ENCODE measurements around the gene RAD51B. TPM values are rescaled to one million over a fixed set of nuclear protein-coding genes. Genes with fewer than 3 reads are reported as not detected.

Gene RAD51B
- total RNA-seq, 6 experiments from 2014 or later = 2.7 to 5.8 (median 4.3) TPM

GRCh38 chr14:68522510-68523325, 703.1 kb downstream of the RAD51B start:
- TF ChIP-seq POLR2A (IDR thresholded peaks at IDR 0.05) (no peak), CTCF (IDR thresholded peaks at IDR 0.05) (no peak)
- WGBS (ENCODE audit: insufficient coverage, low coverage, low lambda C conversion rate, missing lambda C conversion rate) = 50% methylated on average over 5 of the region's 5 CpGs
- Histone ChIP-seq H3K4me1 (peaks cover 3 to 74% (median 30%) of the 10 kb centered on the region in 4 donors), H3K4me3 (no peak overlapping the region), H3K9me3 (no peaks in the 10 kb centered on the region), H3K27ac (peak overlapping the region; percentile 75 to 92 (median 76)), H3K36me3 (no peaks in the 10 kb centered on the region), H3K27me3 (no peaks in the 10 kb centered on the region)
- ATAC-seq (peak in 3 of 4 donors; percentile 11 to 33 (median 16)), DNase-seq (peak in 1 of 3 donors; percentile 66)
- intact Hi-C loops (cut with DNase I) = no loop called here

GRCh38 chr14:68523326-68523610, 703.7 kb downstream of the RAD51B start:
- Histone ChIP-seq H3K27ac (peak overlapping the region; percentile 75 to 92 (median 76)), H3K36me3 (no peaks in the 10 kb centered on the region), H3K27me3 (no peaks in the 10 kb centered on the region), H3K4me3 (no peak overlapping the region), H3K4me1 (peaks cover 3 to 78% (median 30%) of the 10 kb centered on the region in 4 donors), H3K9me3 (no peaks in the 10 kb centered on the region)
- no peak for DNase-seq
- ATAC-seq = no peak
- TF ChIP-seq POLR2A (IDR thresholded peaks at IDR 0.05) (no peak), CTCF (IDR thresholded peaks at IDR 0.05) (no peak)
- intact Hi-C loops (cut with DNase I) = no loop called here
- WGBS (ENCODE audit: insufficient coverage, low coverage, low lambda C conversion rate, missing lambda C conversion rate) = 70% methylated on average over 3 of the region's 4 CpGs

GRCh38 chr14:68523989-68524725, 704.6 kb downstream of the RAD51B start:
- H3K9me3 ChIP-seq = no peaks in the 10 kb centered on the region
- H3K27ac ChIP-seq = peak overlapping the region in 2 of 3 donors; percentile 7 to 92
- TF ChIP-seq CTCF (IDR thresholded peaks at IDR 0.05) = peak in 3 of 4 donors; percentile 15 to 47 (median 35)
- no peak for TF ChIP-seq POLR2A (IDR thresholded peaks at IDR 0.05)
- ATAC-seq (peak in 1 of 4 donors; percentile 7), DNase-seq (no peak)
- H3K4me3 ChIP-seq = no peak overlapping the region
- H3K4me1 ChIP-seq = peaks cover 2 to 75% (median 27%) of the 10 kb centered on the region in 4 donors
- no peaks in the 10 kb centered on the region for H3K27me3 ChIP-seq
- WGBS (ENCODE audit: insufficient coverage, low coverage, low lambda C conversion rate, missing lambda C conversion rate) = 78% methylated on average over 12 of the region's 12 CpGs
- no peaks in the 10 kb centered on the region for H3K36me3 ChIP-seq
- intact Hi-C loops (cut with DNase I) = no loop called here

- TF ChIP-seq CTCF (IDR thresholded peaks at IDR 0.05) (no peak), POLR2A (IDR thresholded peaks at IDR 0.05) (no peak)
- ATAC-seq = no peak
- Histone ChIP-seq H3K36me3 (no peaks in the 10 kb centered on the region), H3K27ac (no peak overlapping the region), H3K27me3 (no peaks in the 10 kb centered on the region), H3K4me1 (peaks cover 0 to 61% (median 20%) of the 10 kb centered on the region in 4 donors), H3K4me3 (no peak overlapping the region), H3K9me3 (no peaks in the 10 kb centered on the region)
- 93% methylated on average over 3 of the region's 4 CpGs for WGBS (ENCODE audit: insufficient coverage, low coverage, low lambda C conversion rate, missing lambda C conversion rate)
- intact Hi-C loops (cut with DNase I) = no loop called here
- no peak for DNase-seq
These were observed 705.9 kb downstream of the RAD51B start for GRCh38 chr14:68525516-68525915.
